OCI-LY1 (cell line): ENCODE measurements around the gene SATB1.

Source experiments
- H2AFZ ChIP-seq: fragments of 200-600 bp; sonication (generic), shearing (Covaris generic); 2 replicates; pipeline ENCODE4 v1.6.0; 2014; ENCODE audit warnings: antibody characterized with exemption, mild to moderate bottlenecking, low read length
- H3F3A ChIP-seq: fragments of 200-600 bp; sonication (generic), shearing (Covaris generic); 2 replicates; pipeline ENCODE4 v1.6.0; 2014; ENCODE audit warnings: mild to moderate bottlenecking, antibody characterized with exemption, low read length, moderate library complexity; ENCODE audit not compliant: insufficient read depth
- H3K27ac ChIP-seq: fragments of 200-600 bp; sonication (generic); 2 replicates; pipeline ENCODE4 v1.5.1; 2014; ENCODE audit warnings: low read length, mixed run types, mild to moderate bottlenecking, low read depth; ENCODE audit not compliant: poor library complexity, severe bottlenecking
- H3K27me3 ChIP-seq: fragments of 200-600 bp; sonication (generic); 2 replicates; pipeline ENCODE4 v1.6.0; 2014; ENCODE audit warnings: antibody characterized with exemption, mild to moderate bottlenecking, low read length, moderate library complexity; ENCODE audit not compliant: insufficient read depth
- H3K36me3 ChIP-seq: fragments of 200-600 bp; sonication (generic); 2 replicates; pipeline ENCODE4 v1.6.1; 2014; ENCODE audit warnings: mild to moderate bottlenecking, antibody characterized with exemption, low read length, moderate library complexity, mixed read lengths; ENCODE audit not compliant: insufficient read depth
- H3K4me1 ChIP-seq: fragments of 200-600 bp; sonication (generic); 2 replicates; pipeline ENCODE4 v1.5.1; 2014; ENCODE audit warnings: mild to moderate bottlenecking, low read length, moderate library complexity; ENCODE audit not compliant: insufficient read depth, severe bottlenecking
- H3K4me2 ChIP-seq: fragments of 200-600 bp; sonication (generic), shearing (Covaris generic); 2 replicates; pipeline ENCODE4 v1.6.1; 2014; ENCODE audit warnings: low read length
- H3K4me3 ChIP-seq: fragments of 200-600 bp; sonication (generic); 2 replicates; pipeline ENCODE4 v1.5.1; 2014; ENCODE audit warnings: low read length, low read depth, mild to moderate bottlenecking, mixed read lengths; ENCODE audit not compliant: poor library complexity, severe bottlenecking
- H3K79me2 ChIP-seq: fragments of 200-600 bp; shearing (Covaris generic); 2 replicates; pipeline ENCODE4 v1.6.1; 2016; ENCODE audit warnings: mixed run types, low read length, mixed read lengths; ENCODE audit not compliant: insufficient read depth
- H3K9ac ChIP-seq: fragments of 200-600 bp; sonication (generic), shearing (Covaris generic); 2 replicates; pipeline ENCODE4 v1.6.1; 2014; ENCODE audit warnings: mild to moderate bottlenecking, low read length, mixed read lengths
- H3K9me2 ChIP-seq: fragments of 200-600 bp; sonication (generic), shearing (Covaris generic); 2 replicates; pipeline ENCODE4 v1.6.1; 2014; ENCODE audit warnings: low read depth, mild to moderate bottlenecking, low read length, mixed read lengths
- H3K9me3 ChIP-seq: fragments of 200-600 bp; shearing (Covaris generic); 2 replicates; pipeline ENCODE4 v1.6.1; 2014; ENCODE audit warnings: low read length, mixed read lengths
- H4K20me1 ChIP-seq: fragments of 200-600 bp; sonication (generic), shearing (Covaris generic); 2 replicates; pipeline ENCODE4 v1.6.0; 2016; ENCODE audit warnings: mild to moderate bottlenecking, low read length; ENCODE audit not compliant: insufficient read depth
- EZH2 ChIP-seq: fragments of 200-600 bp; sonication (generic), shearing (Covaris generic); IDR thresholded peaks from 2 replicates; pipeline ENCODE4 v1.8.0; 2017; ENCODE audit warnings: borderline replicate concordance, mixed run types, mild to moderate bottlenecking, antibody characterized with exemption, low read length, moderate library complexity, mixed read lengths
- TF ChIP-seq, protein P1 (sequence below): fragments of 200-600 bp; sonication (generic), shearing (Covaris generic); IDR thresholded peaks from 2 replicates; pipeline ENCODE4 v1.5.1; 2017; ENCODE audit warnings: mild to moderate bottlenecking, antibody characterized with exemption, low read length, moderate library complexity, mixed read lengths

Gene SATB1

GRCh38 chr3:18436213-18436612, 11.1 kb upstream of the SATB1 start:
- H3K27ac ChIP-seq = no peak overlapping the region
- no peaks in the 10 kb centered on the region for H3K36me3 ChIP-seq
- H4K20me1 ChIP-seq = no peaks in the 10 kb centered on the region
- no peaks in the 10 kb centered on the region for H3K27me3 ChIP-seq
- H3K79me2 ChIP-seq = no peaks in the 10 kb centered on the region
- no peak overlapping the region for H3K9ac ChIP-seq
- no peaks in the 10 kb centered on the region for H3K9me2 ChIP-seq
- H3K4me3 ChIP-seq = no peak overlapping the region
- TF ChIP-seq, protein P1, sequence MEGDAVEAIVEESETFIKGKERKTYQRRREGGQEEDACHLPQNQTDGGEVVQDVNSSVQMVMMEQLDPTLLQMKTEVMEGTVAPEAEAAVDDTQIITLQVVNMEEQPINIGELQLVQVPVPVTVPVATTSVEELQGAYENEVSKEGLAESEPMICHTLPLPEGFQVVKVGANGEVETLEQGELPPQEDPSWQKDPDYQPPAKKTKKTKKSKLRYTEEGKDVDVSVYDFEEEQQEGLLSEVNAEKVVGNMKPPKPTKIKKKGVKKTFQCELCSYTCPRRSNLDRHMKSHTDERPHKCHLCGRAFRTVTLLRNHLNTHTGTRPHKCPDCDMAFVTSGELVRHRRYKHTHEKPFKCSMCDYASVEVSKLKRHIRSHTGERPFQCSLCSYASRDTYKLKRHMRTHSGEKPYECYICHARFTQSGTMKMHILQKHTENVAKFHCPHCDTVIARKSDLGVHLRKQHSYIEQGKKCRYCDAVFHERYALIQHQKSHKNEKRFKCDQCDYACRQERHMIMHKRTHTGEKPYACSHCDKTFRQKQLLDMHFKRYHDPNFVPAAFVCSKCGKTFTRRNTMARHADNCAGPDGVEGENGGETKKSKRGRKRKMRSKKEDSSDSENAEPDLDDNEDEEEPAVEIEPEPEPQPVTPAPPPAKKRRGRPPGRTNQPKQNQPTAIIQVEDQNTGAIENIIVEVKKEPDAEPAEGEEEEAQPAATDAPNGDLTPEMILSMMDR = no peak
- no peak for TF ChIP-seq EZH2
- no peaks in the 10 kb centered on the region for H3K9me3 ChIP-seq
- H3K4me1 ChIP-seq = peaks cover 28% of the 10 kb centered on the region
- no peaks in the 10 kb centered on the region for H3F3A ChIP-seq
- H2AFZ ChIP-seq = no peak overlapping the region
- no peak overlapping the region for H3K4me2 ChIP-seq

DNA sequence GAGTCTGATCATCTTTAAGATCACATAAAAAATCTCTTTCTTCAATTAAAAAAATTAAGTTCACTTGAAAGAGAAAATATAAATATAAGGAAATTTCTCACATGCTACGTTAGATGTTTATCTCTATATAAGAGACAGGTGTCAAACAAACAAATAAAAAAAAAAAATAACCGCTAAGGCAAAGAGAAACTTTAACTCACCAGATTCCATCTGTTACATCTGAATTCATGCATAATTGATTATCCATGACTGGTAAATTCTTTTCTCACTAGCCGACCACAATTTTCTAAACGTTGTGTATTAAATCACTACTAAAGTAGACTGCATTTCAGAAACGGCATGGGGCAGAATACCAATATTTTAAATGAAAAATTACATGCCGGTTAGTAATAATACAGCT, 9.6 kb upstream of the SATB1 start:
- H3K36me3 ChIP-seq = no peaks in the 10 kb centered on the region
- no peaks in the 10 kb centered on the region for H3K9me2 ChIP-seq
- H3F3A ChIP-seq = no peaks in the 10 kb centered on the region
- H3K27me3 ChIP-seq = no peaks in the 10 kb centered on the region
- no peaks in the 10 kb centered on the region for H3K79me2 ChIP-seq
- no peak overlapping the region for H3K27ac ChIP-seq
- no peak overlapping the region for H3K4me3 ChIP-seq
- H4K20me1 ChIP-seq = no peaks in the 10 kb centered on the region
- H3K9ac ChIP-seq = no peak overlapping the region
- H2AFZ ChIP-seq = no peak overlapping the region
- no peak overlapping the region for H3K4me2 ChIP-seq
- TF ChIP-seq, protein P1 = no peak
- no peak for TF ChIP-seq EZH2
- peaks cover 15% of the 10 kb centered on the region for H3K4me1 ChIP-seq
- no peaks in the 10 kb centered on the region for H3K9me3 ChIP-seq

DNA sequence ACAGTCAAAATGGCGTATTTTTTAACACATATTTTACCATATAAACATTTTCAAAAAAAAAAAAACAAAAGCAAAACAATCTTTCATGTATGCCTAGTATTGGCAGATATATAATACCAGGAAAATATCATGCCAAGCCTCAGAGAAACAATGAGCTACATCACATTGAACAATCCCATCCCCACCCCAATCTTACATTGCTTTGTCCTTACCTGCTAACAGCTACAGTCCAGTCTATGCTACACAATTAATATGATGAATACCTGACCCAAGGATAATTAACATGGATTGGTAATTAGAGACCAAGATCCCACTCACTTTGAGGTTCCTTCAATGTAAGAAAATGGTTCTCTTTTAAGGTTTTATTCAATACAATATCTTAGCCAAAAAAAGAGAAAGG, 7.6 kb upstream of the SATB1 start:
- Histone ChIP-seq H3K27ac (no peak overlapping the region), H3K4me1 (peaks cover 6% of the 10 kb centered on the region), H3K27me3 (no peaks in the 10 kb centered on the region), H4K20me1 (no peaks in the 10 kb centered on the region), H3K9me3 (no peaks in the 10 kb centered on the region), H3F3A (no peaks in the 10 kb centered on the region), H3K4me3 (no peak overlapping the region), H3K79me2 (no peaks in the 10 kb centered on the region), H3K36me3 (no peaks in the 10 kb centered on the region), H3K9me2 (no peaks in the 10 kb centered on the region), H3K4me2 (no peak overlapping the region), H3K9ac (no peak overlapping the region), H2AFZ (no peak overlapping the region)
- TF ChIP-seq EZH2 = no peak
- TF ChIP-seq, protein P1 = no peak
